Measurements from ENCODE around the gene ADORA2B.
A peak's percentile ranks its signal among the peaks of the same experiment; 100 is the strongest.
"Not testable (repeated sequence)": the region's sequence is repeated elsewhere in the genome, so short reads cannot be mapped to it uniquely, and the experiment has no call there.

Gene ADORA2B

DNA sequence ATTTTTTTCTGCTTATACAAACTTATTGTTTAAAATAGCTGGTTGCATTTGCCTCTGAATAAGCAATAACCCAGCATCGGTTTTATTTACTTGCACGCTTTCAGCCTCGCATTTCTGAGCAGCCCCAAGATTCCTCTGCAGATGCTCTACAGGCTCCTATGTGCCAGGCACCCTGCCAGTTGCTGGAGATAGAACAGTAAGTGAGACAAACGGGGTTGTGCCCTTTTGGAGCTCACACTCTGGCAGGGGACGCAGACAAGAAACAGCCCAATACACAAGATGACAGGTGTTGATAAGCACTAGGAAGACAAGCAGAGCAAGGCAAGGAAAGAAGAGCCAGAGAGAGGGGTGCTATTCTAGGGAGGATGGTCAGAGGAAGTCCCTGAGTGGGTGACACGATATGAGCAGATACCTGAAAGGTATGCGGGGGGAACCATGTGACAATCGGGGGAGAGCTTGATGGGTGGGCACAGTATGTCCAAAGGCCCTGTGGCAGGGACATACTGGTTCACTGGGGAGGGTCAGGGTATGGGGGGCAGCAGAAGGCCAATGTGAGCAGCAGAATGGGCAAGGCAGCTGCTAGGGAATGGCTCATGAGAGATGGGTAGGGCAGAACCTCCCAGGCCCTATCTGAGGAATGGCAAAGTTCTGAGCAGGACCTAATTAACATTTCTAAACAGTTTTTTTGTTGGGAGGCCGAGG lies 18.7 kb upstream of the ADORA2B start:
- no peak for DNase-seq

DNA sequence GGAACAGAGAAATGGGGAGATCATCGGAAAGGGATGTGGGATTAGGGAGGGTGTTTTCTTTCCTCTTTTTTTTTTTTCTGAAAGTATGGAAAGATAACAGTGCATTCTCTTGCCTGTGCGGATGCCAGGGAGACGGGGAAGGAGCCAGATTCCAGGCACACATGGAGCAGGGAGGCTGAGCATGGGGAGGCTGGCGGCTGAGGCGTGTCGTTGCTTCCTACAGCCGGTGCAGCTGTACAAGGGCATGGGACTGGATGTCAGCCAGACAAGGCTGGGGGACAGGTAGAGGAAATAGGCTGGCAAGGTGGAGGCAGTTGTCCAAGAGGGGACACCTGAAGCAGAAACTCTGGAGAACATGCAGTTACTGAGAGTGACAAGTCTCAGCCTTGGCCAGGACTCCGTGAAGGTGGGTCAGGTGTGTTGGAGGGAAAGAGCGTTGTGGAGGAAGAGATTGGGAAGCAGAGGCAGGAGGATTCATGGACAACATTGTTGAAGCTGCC lies 16.6 kb upstream of the ADORA2B start:
- DNase-seq: no peak

DNA sequence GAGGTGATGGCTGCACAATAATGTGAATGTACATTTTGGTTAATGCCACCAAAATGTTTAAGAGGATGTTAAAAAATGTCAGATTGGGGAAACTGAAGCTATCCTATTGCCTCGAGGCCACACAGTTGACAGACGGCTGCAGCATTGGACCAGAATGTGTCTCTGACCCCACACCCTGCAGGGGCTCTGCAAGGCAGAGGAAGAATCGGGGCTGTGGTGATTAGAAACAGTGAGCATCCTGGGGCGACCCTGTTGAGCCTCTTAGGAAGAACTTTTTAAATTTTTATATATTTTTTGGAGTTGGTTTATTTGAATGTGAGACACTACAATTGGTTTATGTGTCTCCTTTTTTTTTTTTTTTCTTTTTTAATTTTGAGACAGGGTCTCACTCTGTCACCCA lies 15.0 kb upstream of the ADORA2B start:
- no peak for DNase-seq

DNA sequence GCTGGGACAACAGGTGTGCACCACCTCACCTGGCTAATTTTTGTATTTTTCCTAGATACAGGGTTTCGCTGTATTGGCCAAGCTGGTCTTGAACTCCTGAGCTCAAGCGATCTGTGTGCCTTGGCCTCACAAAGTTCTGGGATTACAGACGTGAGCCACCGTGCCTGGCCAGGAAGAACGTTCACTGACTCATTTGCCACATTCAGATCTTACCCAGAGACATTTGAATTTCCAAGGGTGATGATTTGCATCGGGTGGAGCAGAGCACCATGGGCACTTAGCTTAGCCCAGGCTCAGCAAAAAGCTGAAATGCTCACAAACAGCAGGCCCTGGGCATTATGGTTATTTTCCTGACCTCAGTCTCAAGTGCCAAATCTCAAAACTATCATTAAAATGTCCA lies 14.5 kb upstream of the ADORA2B start:
- DNase-seq: no peak

DNA sequence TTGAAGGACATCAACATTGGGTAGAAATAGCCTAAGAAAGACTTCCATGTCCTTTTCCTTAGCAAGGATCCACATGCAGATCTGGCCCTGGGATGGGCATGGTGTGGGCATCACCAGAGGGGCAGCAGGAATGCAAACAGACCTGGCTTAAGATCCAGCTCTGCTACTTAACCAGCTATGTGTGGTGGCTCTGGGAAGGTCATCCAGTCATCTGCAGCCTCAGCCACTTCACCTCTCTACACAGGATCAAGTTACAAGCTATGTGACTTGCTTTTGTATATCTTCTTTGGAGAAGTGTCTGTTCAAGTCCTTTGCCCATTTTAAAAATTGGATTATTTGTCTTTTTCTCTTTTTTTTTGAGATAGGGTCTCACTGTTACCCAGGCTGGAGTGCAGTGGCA lies 13.5 kb upstream of the ADORA2B start:
- DNase-seq: no peak

DNA sequence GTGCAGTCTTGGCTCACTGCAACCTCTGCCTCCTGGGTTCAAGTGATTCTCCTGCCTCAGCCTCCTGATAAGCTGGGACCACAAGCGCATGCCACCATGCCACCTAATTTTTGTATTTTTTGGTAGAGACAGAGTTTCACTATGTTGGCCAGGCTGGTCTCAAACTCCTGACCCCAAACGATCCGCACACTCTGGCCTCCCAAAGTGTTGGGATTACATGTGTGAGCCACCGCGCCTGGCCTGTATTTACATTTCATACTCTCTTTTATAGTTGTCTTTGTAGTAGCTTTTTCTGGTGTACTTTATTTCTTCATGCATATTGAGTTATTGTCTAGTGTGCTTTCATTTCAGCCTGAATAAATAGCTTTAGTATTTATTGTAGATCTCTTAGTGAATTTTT lies 10.1 kb upstream of the ADORA2B start:
- DNase-seq: no peak

DNA sequence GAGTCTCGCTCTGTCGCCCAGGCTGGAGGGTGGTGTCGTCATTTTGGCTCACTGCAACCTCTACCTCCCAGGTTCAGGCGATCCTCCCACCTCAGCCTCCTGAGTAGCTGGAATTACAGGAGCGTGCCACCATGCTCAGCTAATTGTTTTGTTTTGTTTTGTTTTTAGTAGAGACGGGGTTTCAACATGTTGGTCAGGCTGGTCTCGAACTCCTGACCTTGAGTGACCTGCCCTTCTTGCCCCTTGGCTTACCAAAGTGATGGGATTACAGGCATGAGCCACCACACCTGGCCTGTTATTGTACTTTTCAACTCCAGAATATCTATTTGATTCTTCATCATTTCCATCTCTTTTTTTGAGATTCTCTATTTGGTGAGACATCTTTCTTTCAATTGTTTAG lies 9.0 kb upstream of the ADORA2B start:
- DNase-seq: no peak

DNA sequence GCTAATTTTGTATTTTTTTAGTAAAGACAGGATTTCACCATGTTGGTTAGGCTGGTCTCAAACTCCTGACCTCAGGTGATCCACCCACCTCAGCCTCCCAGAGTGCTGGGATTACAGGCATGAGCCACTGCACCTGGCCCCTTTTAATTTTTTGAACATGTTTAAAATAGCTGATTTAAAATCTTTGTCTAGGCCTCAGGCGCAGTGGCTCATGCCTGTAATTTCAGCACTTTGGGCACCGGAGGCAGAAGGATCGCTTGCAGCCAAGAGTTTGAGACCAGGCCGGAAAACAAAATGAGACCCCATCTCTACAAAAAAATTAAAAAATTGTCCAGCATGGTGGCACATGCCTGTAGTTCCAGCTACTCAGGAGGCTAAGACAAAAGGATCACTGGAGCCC lies 8.4 kb upstream of the ADORA2B start:
- DNase-seq: not testable (repeated sequence)

DNA sequence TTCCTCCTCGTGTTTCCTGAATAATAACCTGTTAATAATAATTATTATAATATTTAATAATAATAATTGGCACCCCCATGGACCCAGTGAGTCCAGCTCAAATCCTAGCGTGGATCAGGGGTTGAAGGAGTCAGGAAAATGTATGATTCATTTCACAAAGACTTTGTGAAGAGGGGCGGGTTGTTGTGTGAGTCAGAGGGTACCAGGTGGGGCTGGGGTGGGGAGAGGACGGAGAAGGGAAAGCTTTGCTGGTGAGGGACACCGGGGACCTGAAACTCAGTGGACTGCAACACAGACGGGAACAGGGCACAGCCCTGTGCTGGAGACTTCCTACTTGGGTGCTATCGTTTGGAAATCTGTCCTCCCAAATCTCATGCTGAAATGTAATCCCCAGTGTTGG lies 3.1 kb upstream of the ADORA2B start:
- no peak for DNase-seq

DNA sequence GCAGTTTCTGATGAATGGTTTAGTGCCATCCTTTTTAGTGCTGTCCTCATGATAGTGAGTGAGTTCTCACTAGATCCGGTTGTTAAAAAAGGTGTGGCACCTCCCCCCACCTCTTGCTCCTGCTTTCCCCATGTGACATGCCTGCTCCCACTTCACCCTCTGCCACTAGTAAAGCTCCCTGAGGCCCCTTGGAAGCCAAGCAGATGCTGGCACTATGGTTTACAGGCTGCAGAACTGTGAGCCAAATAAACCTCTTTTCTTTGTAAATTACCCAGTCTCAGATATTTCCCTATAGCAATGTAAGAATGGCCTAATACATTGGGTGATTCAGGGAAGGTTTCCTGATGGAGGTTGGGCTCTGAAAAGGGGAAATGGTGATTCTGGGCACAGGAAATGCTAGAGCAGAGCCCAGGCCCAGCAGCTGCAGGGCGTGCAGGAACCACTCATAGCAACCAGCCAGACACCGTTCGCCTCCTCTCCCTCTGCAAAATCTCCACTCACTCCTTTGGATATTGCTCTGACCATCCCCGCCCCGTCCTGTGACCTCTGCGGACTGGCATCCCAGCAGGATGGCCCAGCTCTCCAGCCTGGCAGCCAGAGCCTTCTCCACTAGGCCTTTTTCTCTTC lies 2.6 kb upstream of the ADORA2B start:
- DNase-seq: no peak

DNA sequence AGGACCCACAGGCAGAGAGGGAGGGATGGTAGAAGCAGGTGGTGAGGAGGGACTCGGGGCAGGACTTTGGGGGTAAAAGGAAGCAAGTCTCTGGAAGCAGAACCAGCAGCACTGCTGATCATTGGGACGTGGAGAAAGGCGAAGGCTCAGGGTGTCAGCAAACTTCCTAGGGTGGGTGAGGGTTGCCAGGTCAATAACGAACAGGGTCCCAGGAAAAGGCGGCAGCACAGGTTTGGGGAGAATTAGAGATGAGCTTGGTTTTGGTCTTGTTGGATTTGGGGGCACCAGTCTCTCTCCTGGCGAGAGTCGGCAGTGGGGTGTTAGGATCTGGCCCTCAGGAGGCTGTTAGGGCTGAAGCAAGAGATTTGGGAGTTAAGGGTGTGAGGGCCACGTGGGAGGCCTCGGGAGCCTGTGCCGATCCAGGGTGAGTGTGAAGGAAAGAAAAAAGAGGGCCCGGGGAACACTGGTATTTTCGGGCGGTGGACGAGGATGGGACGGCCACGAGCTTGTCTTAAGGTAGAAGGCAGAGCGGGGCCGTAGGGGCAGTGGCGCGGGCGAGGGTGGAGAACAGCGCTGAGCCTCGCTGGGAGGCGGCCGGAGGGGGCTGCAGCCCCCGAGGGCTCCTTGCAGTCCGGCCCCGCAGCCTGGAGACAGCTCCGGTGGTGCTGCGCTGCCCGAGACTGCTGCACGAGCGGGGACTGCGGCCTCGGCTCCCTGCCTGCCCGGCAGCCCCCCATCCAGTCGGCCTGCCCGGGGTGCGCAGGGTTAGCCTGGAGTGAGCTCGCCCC lies 765 bp upstream of the ADORA2B start:
- DNase-seq: no peak

DNA sequence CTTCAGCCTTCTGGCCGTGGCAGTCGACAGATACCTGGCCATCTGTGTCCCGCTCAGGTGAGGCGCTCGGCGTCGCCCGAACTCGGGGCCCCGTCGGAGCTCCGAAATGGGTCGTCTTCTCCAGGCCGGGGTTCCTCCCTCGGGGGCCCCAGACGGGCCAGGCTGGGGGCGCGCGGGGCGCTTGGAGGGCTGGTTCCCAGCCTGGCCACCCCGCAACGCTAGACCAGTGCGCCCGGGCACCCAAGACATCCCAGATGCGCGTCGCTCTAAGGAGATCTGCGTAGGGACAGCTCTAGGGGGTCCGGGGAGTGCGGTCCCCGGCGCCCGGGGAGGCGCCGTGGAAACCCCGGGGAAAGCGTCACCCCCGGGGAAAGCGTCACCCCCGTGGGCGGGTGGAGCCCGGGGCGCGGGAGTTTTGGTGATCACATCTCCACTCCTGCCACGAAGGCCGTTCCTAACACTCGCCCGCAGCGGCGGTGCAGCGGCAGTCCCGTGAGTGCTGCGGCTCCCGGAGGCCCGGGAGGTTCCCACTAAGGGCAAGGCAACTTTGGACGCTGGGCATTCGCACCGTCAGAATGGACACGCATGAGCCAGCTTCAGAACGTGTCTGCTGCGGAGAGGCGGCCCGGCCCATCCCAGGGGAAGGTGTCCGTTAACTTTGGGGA lies 729 bp downstream of the ADORA2B start:
- DNase-seq: peak in 1 of 2 experiments; percentile 51

DNA sequence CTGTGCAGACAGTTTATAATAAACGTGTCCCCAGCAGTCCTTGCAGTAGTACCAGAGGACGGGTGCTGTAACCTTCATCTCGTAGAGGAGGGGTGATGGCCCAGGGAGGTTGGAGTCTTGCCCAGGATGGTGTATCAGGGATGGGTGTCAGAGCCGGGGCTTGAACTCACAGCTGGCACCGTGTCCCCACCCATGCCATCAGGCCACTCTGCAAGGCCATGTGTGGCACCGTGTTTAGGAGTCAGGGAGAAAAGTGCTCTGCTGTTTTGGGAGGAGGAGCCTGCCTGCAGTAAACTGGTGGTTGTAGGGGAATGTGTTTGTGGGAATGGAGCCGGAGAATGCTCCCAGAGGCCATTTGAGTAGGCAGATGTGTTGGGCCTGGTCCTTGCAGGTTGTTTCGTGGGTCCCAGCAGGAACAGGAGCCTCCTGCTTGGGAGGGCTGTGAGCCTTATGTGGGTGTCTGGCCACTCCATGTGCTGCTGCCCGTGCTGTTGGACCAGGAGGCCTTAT lies 1.7 kb downstream of the ADORA2B start:
- DNase-seq: no peak

DNA sequence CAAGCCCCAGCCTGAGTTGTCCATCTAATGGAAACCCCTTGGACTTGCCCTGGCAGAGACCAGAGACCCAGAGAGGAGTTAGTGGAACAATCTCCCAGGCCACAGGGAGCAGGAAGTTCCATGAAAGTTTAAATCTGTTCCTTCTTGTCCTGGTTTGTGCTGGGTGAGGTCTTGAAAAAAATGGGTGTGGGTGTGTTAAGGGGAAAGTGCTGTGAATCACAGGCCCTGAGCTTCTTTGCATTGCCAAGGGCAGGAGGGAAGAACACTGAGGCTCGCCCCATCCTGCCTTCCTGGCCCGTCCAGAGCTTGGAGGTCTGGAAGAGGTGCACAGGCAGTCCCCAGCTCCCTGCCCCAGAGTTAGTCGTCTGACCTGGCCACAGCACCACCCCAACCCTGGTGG lies 2.3 kb downstream of the ADORA2B start:
- no peak for DNase-seq

DNA sequence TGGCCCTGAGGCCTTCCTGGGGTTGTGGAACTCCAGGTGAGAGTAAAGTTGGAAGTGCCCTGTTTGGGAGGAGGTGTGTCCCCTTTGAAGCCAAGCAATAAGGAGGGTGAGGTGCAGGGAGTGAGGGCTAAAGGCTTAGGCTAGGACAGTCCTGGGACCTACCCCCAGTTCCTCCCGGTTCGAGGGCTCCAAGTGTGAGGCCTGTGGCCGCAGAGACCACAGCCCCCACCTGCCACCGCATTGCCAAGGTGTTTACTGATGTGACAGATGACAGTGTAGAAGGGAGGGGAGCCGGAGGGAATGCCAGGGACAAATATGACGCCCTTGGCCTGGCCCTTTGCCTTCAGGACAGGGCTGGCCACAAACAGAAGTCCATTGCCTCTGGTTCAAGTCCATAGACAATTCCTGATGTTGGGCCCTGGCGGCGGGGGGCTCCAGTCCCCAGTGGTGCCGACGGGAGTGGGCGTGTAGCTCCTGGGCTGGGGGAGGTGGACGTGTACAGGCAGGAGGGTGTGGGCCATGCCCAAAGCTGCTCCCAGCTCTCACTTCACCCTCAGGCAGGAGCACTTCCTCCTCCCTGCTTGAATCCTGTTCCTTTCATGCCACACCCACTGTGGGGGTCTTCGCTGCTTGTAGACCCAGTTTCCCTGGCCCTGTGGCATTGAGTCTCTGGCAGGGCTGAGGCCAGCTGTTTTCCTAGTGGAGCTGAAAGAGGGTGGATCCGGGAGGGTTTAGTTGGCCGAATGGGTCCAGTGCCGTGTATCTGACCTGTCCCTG lies 3.2 kb downstream of the ADORA2B start:
- no peak for DNase-seq

DNA sequence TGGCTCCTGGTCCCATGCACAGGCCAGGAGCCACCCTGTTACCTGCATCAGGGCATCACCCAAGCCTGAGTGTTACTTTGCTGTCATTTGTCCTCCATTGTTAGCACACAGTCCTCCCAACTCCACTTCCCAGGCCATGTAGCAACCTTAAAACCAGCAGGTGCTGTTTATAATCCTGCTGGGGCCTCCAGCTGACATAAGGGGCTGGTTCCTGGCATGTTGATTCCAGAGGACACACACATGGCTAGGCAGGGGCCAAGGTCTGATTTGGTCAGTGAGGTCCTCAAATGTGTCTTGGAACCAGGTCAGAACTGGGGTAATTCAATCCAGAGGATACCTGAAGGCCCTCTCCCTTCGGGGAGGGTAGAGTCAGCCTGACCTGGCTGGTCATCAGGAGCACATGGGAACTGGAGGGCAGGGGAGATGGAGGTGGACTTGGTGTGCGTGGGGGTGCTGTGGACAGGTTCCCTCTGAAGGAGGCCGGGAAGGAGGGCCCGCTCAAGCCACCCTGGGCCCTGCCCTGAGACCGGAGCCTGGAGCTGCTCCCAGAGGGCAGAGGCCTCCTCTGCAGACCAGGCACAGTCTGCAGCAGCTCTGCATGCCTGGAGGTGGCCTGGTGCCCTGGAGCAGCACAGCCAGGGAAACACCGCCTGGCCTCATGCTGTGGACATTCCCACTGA lies 6.6 kb downstream of the ADORA2B start:
- DNase-seq: no peak

DNA sequence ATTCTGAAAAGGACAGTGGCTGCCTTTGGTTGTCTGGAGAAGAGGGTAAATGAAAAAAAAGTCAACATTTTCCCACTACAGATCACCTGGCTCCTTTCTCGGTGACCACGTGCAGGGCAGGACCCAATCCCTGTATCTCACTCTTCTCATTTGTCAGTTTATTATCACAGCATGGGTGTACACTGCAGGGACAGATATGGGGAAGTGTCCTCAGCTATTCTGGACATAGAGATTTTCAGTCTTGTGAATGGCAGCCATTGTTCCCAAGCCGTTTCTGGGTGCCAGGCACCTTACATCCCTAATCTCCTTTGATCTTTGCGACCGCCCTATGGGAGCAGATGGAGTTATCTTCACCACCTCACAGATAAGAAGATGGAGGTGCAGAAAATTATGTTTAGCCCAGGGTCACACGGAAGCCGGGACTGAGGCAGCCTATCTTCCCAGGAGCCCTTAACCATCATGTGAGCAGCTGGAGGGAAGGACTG lies 7.2 kb downstream of the ADORA2B start:
- no peak for DNase-seq

DNA sequence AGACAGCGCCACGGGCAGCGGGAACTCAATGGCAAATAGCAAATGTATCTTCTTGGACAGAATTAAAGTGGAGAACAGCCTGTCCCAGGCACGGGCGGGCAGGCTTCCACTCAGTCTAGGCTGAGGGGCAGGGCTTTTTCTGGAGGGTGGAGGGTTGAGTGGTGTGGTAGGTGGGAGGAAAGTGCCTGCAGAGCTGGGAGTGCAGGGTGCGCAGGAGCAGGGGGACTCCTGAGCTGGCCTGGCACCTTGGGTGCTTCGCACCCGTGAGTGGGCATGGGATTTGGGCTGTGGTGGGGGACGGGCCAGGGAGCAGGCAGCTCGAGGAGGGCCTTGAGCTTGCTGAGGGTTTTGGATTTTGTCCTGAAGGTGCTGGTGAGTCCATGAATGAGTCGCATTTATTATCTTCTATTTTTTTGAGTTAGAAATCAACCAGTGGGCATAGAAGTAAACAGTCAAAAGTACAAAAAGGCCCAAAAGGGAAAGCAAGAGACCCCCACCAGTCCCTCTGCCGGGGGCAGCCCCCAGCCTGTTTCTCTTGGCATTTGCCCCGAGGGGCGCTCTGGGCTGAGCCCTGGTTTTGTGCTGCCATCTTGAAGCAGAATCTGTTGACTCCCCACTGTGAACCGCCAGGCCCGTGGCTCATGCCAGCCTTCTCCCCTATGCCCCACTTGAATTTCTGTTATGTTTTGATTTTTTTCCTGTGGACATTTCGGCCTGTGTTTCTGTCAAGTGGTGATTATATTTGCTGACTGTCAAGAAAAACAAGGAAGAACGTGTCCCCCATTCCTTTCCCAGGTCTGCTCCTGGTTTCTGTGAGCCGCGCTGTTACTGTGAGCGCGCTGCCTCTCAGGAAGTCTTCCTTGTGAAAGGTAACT lies 8.2 kb downstream of the ADORA2B start:
- no peak for DNase-seq

DNA sequence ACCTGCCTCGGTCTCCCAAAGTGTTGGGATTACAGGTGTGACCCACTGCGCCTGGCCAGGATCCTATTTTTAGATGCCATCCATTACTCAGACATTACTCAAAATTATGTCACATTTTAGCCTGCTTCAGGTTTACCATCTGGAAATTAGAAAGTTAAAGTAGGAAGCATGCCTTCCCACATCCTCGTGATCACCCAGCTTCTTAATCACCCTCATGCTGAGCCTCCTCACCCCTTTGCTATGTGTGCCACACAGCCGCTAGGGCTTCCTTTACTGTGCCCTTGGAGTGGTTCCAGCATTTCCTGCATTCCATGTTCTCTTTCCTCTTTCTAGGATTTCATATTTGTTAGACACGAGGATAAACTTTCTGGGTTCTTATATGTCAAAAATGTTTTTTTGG lies 9.3 kb downstream of the ADORA2B start:
- DNase-seq: no peak

DNA sequence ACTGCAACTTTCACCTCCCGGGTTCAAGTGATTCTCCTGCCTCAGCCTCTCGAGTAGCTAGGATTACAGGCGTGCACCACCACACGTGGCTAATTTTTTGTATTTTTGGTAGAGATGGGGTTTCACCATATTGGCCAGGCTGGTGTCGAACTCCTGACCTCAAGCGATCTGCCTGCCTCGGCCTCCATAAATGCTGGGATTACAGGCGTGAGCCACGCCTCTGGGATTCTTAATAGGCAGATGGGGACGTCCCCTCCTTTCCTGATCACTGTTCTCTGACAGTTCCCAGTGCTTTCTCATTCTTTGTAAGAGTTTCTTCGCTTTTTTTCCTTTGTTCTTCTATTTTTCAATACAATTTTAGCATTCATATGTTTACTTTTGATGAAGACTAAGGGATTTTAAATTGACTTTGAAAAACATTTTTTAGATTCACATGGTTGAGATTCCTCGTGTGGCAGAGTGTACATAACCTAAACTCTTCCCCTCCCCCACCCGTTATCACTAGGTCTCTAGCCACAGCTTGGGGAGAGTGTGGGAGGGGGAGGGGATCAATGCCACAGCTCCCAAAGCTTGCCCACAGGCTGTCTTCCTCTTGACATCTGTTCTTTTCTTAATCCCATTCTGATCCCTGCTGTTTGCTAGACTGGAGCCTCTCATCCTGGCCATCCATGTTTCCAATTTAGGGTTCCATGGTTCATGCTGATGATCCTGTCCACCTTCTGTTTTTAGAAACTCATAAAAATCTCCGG lies 11.0 kb downstream of the ADORA2B start:
- no peak for DNase-seq

Measured in activated T-cell treated with anti-CD3 and anti-CD28 coated beads, Interleukin-2, amount 50 U/mL, for 48 hours (primary cell).